SK-N-MC (cell line): ENCODE data around the gene PRDX1.
"Not testable (repeated sequence)": the region's sequence is repeated elsewhere in the genome, so short reads cannot be mapped to it uniquely, and the experiment has no call there.

ENCODE experiments used
- EZH2 ChIP-seq: fragments of 200-600 bp; sonication (generic); IDR thresholded peaks from one replicate; pipeline ENCODE4 v1.6.1; 2017; ENCODE audit warnings: antibody characterized with exemption
- POLR2AphosphoS5 ChIP-seq: IDR thresholded peaks from 2 replicates; pipeline ENCODE4 v1.6.1; 2012; ENCODE audit warnings: mild to moderate bottlenecking, low read depth, low read length, borderline replicate concordance

DNA sequence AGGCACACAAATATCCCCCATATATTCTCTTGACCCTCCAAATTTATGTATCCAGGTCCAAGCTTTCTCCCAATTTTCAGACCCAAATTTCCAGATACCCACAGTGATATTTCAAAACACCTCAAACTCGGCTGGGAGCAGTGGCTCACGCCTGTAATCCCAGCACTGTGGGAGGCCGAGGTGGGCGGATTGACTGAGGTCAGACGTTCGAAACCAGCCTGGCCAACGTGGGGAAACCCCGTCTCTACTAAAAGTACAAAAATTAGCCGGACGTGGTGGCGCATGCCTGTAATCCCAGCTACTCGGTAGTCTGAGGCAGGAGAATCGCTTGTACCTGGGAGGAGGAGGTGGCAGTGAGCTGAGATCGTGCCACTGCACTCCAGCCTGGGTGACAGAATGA lies 32.3 kb downstream of the PRDX1 start:
- not testable (repeated sequence) for TF ChIP-seq EZH2, POLR2AphosphoS5
